HepG2 (cell line): Measurements from ENCODE around the gene LURAP1L. TPM values are rescaled to one million over a fixed set of nuclear protein-coding genes. Genes with fewer than 3 reads are reported as not detected.
A peak's percentile ranks its signal among the peaks of the same experiment; 100 is the strongest.

Experiments used
- ATAC-seq: fragments of 200-7000 bp; cut with Tn5 transposase; 3 replicates; pipeline ENCODE4 v1.9.1; 2020; ENCODE audit warnings: mild to moderate bottlenecking, moderate library complexity
- BruUV-seq: library from RNA; stranded (reverse); fragments of 400-500 nt; replicated peaks from 2 replicates; lab custom pipeline; 2021; lab: Mats Ljungman, UMichigan
- CTCF ChIA-PET: fragments of 300-600 bp; formaldehyde crosslinking; extraction: SDS; loops from one replicate; lab custom pipeline; 2021; ENCODE audit warnings: low total read pairs, inconsistent platforms, low intra/inter-chr PET ratio; lab: Yijun Ruan, JAX
- POLR2A ChIA-PET: fragments of 350-600 bp; sonication (Branson Sonifier 250); formaldehyde crosslinking; loops from one replicate; lab custom pipeline; 2020; ENCODE audit warnings: antibody characterized with exemption, inconsistent platforms; lab: Yijun Ruan, JAX
- DNase-seq: peaks from one replicate; pipeline ENCODE4 v3.0.0-alpha.2; 2015; ENCODE audit warnings: low spot score
- FAIRE-seq: peaks from 3 replicates; lab custom pipeline; 2011; peaks lifted over from hg19 to GRCh38; lab: Jason Lieb, UNC
- H2AFZ ChIP-seq: one replicate; pipeline ENCODE4 v1.6.1; 2011; ENCODE audit warnings: low read length, inconsistent platforms
- H3K27ac ChIP-seq: fragments of 300-600 bp; 3 replicates; pipeline ENCODE4 v1.8.0; 2011; ENCODE audit warnings: mixed run types, mild to moderate bottlenecking, mixed read lengths, low read length, inconsistent platforms; ENCODE audit not compliant: insufficient read depth; ENCODE audit errors: extremely low read length
- H3K27me3 ChIP-seq, 2 experiments: fragments of 200-600 bp in 1 of 2; 2 replicates in 1 of 2; 3 replicates in 1 of 2; pipeline versions ENCODE4 v1.6.0 to v1.8.0; 2011; ENCODE audit warnings: low read length in 2 of 2, mild to moderate bottlenecking in 2 of 2, moderate library complexity in 2 of 2, inconsistent platforms in 1 of 2; ENCODE audit not compliant: insufficient read depth in 2 of 2, control insufficient read depth in 1 of 2
- H3K36me3 ChIP-seq, 2 experiments: fragments of 200-600 bp in 1 of 2; replicated peaks in 1 of 2; 2 replicates in 1 of 2; 3 replicates in 1 of 2; pipeline versions ENCODE4 v1.5.1 to v1.8.0; 2011; ENCODE audit warnings: low read length in 2 of 2, inconsistent platforms in 1 of 2; ENCODE audit not compliant: insufficient read depth in 2 of 2, control insufficient read depth in 1 of 2
- H3K4me1 ChIP-seq: 2 replicates; pipeline ENCODE4 v1.5.1; 2012; ENCODE audit warnings: low read length, inconsistent platforms; ENCODE audit not compliant: insufficient read depth
- H3K4me2 ChIP-seq: 2 replicates; pipeline ENCODE4 v1.6.0; 2011; ENCODE audit warnings: low read depth, low read length, inconsistent platforms
- H3K4me3 ChIP-seq, 3 experiments: fragments of 200-600 bp in 1 of 3; sonication (generic), shearing (Covaris generic) in 1 of 3; replicated peaks in 1 of 3; 2 replicates each; pipeline ENCODE4 v1.5.1; 2011 to 2016; ENCODE audit warnings: low read length in 3 of 3, inconsistent platforms in 2 of 3, low read depth in 2 of 3, mild to moderate bottlenecking in 2 of 3, control low read depth in 1 of 3, mixed read lengths in 1 of 3; ENCODE audit not compliant: insufficient read depth in 1 of 3
- H3K79me2 ChIP-seq: one replicate; pipeline ENCODE4 v1.6.1; 2011; ENCODE audit warnings: low read length, inconsistent platforms; ENCODE audit not compliant: insufficient read depth
- H3K9ac ChIP-seq: 2 replicates; pipeline ENCODE4 v1.6.0; 2011; ENCODE audit warnings: mild to moderate bottlenecking, low read depth, low read length, inconsistent platforms; ENCODE audit not compliant: insufficient read depth
- H3K9me3 ChIP-seq: 2 replicates; pipeline ENCODE4 v1.5.1; 2012; ENCODE audit warnings: mild to moderate bottlenecking, low read length
- H4K20me1 ChIP-seq: 2 replicates; pipeline ENCODE4 v1.6.0; 2011; ENCODE audit warnings: inconsistent platforms, mild to moderate bottlenecking, low read length, moderate library complexity; ENCODE audit not compliant: insufficient read depth
- ATF6 ChIP-seq: sonication (generic); formaldehyde crosslinking; conservative IDR thresholded peaks from 2 replicates; pipeline ENCODE4 v1.4.0; 2020; ENCODE audit warnings: missing genetic modification reagents
- IKZF1 ChIP-seq: fragments of 450-650 bp; IDR thresholded peaks from 2 replicates; pipeline ENCODE4 v1.7.1; 2016
- KMT2A ChIP-seq: sonication (generic); formaldehyde crosslinking; IDR thresholded peaks from 2 replicates; pipeline ENCODE4 v1.4.0; 2020; ENCODE audit warnings: missing genetic modification reagents
- MAFG ChIP-seq: sonication (generic); formaldehyde crosslinking; IDR thresholded peaks from 2 replicates; pipeline ENCODE4 v1.5.1; 2020; ENCODE audit warnings: mild to moderate bottlenecking, missing genetic modification reagents
- PITX1 ChIP-seq: sonication (generic); formaldehyde crosslinking; IDR thresholded peaks from 2 replicates; pipeline ENCODE4 v1.5.1; 2020; ENCODE audit warnings: mild to moderate bottlenecking, missing genetic modification reagents
- RARG ChIP-seq: sonication (generic); formaldehyde crosslinking; IDR thresholded peaks from 2 replicates; pipeline ENCODE4 v1.4.0; 2020; ENCODE audit warnings: low read depth, mild to moderate bottlenecking, missing genetic modification reagents
- SIX4 ChIP-seq: sonication (generic); formaldehyde crosslinking; IDR thresholded peaks from 2 replicates; pipeline ENCODE4 v1.4.0; 2020; ENCODE audit warnings: missing genetic modification reagents
- SOX13 ChIP-seq, 3 experiments: fragments of 450-650 bp in 1 of 3; sonication (generic) in 1 of 3; formaldehyde crosslinking in 1 of 3; IDR thresholded peaks in 2 of 3; conservative IDR thresholded peaks in 1 of 3; 2 replicates each; pipeline versions ENCODE4 v1.5.0 to v1.6.1; 2016 to 2020; ENCODE audit warnings: antibody characterized with exemption in 1 of 3, mild to moderate bottlenecking in 1 of 3, missing compliant biosample characterization in 1 of 3, missing genetic modification reagents in 1 of 3, moderate library complexity in 1 of 3
- ZBTB2 ChIP-seq: sonication (generic); formaldehyde crosslinking; IDR thresholded peaks from 2 replicates; pipeline ENCODE4 v1.8.0; 2022; ENCODE audit warnings: low read depth, missing genetic modification reagents
- ZBTB3 ChIP-seq: sonication (generic); formaldehyde crosslinking; IDR thresholded peaks from 2 replicates; pipeline ENCODE4 v1.4.0; 2020; ENCODE audit warnings: low read depth, mild to moderate bottlenecking, moderate library complexity, missing genetic modification reagents, borderline replicate concordance
- ZBTB7A ChIP-seq: sonication (generic); formaldehyde crosslinking; IDR thresholded peaks from 2 replicates; pipeline ENCODE4 v1.8.0; 2022; ENCODE audit warnings: mild to moderate bottlenecking, missing genetic modification reagents
- ZNF121 ChIP-seq: sonication (generic); formaldehyde crosslinking; IDR thresholded peaks from 2 replicates; pipeline ENCODE4 v1.5.0; 2020; ENCODE audit warnings: mild to moderate bottlenecking, missing genetic modification reagents
- ZNF296 ChIP-seq: sonication (generic); formaldehyde crosslinking; conservative IDR thresholded peaks from 2 replicates; pipeline ENCODE4 v1.5.0; 2020; ENCODE audit warnings: mild to moderate bottlenecking, missing genetic modification reagents
- ZNF543 ChIP-seq: sonication (generic); formaldehyde crosslinking; IDR thresholded peaks from 2 replicates; pipeline ENCODE4 v1.4.0; 2020; ENCODE audit warnings: mild to moderate bottlenecking, missing genetic modification reagents
- WGBS: methylation state at CpG from one replicate; pipeline ENCODE4 v1.1.6; 2017; ENCODE audit warnings: low lambda C conversion rate; 5-methylcytosine and 5-hydroxymethylcytosine counted together
- in situ Hi-C: cut with HindIII; loops from 2 replicates; pipeline ENCODE4 v1.10.0; 2017; ENCODE audit warnings: low pct_unique_long_range_greater_than_20kb; ENCODE audit not compliant: extremely low pct_ligation_motif_present
- intact Hi-C: fragments of 100-400 bp; cut with micrococcal nuclease; formaldehyde crosslinking; loops from one replicate; pipeline ENCODE4 v1.10.0; 2022; ENCODE audit not compliant: unreplicated experiment
- polyA plus RNA-seq, 8 experiments: library from polyadenylated mRNA; depleted of rRNA in 3 of 8; stranded (reverse) in 7 of 8; unstranded in 1 of 8; fragments of >200 nt; fragmentation: Illumina TruSeq in 4 of 8; extraction: Trizol in 4 of 8; gene quantifications; 2 replicates each; pipeline versions ENCODE4 v1.2.1 to v1.2.3, GENCODE V29; 2011 to 2016; ENCODE audit warnings: low read depth in 4 of 8, missing spikeins in 1 of 8, mixed read lengths in 1 of 8; ENCODE audit not compliant: insufficient read depth in 1 of 8
- total RNA-seq, 5 experiments: library from RNA; depleted of rRNA; stranded (reverse); fragments of >200 nt; fragmentation: Illumina TruSeq; extraction: Trizol; gene quantifications; 2 replicates each; pipeline ENCODE4 v1.2.3, GENCODE V29; 2016; ENCODE audit warnings: low read depth in 1 of 5

Gene LURAP1L
- total and polyA plus RNA-seq, 2 of the 13 experiments (the other 11 are each of a cell fraction or from before 2014, with no cell fraction given) = 6.7 to 16.6 TPM

GRCh38 chr9:12819436-12820185 lies 44.8 kb downstream of the LURAP1L start (continued):
- TF ChIP-seq ZBTB2 (CRISPR knock-in tag) (no peak), SIX4 (CRISPR knock-in tag) (no peak), SOX13 (IDR thresholded peaks at IDR 0.05) (no peak), SOX13 (CRISPR knock-in tag; conservative IDR thresholded peaks at IDR 0.05 in 1 of 2, IDR thresholded peaks at IDR 0.05 in 1 of 2) (no peak), ZNF121 (peak; percentile 94)

- no peak overlapping the region for H3K9ac ChIP-seq
- FAIRE-seq = no peak
- intact Hi-C loops (loop anchor here (5.0 kb wide), 1 partner anchor 60 kb away; no protein-coding TSS in a partner anchor), in situ Hi-C loops (no loop called here)
- H3K27me3 ChIP-seq = no peaks in the 10 kb centered on the region
- POLR2A ChIA-PET = no interaction called here
- peaks cover 27% of the 10 kb centered on the region for H3K4me1 ChIP-seq
- WGBS = 91% methylated on average over 2 of the region's 2 CpGs
- H3K36me3 ChIP-seq = peaks cover 0 to 2% of the 10 kb centered on the region in 2 experiments; a peak in 3 of 5 replicates
- H4K20me1 ChIP-seq = no peaks in the 10 kb centered on the region
- CTCF ChIA-PET = no interaction called here
- DNase-seq = no peak
- peaks cover 4% of the 10 kb centered on the region for H3K79me2 ChIP-seq
- no peaks in the 10 kb centered on the region for H3K9me3 ChIP-seq
- no peak overlapping the region for H3K4me2 ChIP-seq
- TF ChIP-seq ATF6 (CRISPR knock-in tag) (no peak), ZNF296 (CRISPR knock-in tag) (no peak), MAFG (CRISPR knock-in tag) (no peak), ZBTB3 (CRISPR knock-in tag) (no peak), ZBTB7A (CRISPR knock-in tag) (no peak), KMT2A (CRISPR knock-in tag) (no peak), ZNF543 (CRISPR knock-in tag) (no peak), RARG (CRISPR knock-in tag) (no peak), IKZF1 (no peak), ZNF121 (no peak), PITX1 (no peak)
- H2AFZ ChIP-seq = no peak overlapping the region
- no peak overlapping the region for H3K27ac ChIP-seq
- no peak overlapping the region for H3K4me3 ChIP-seq
- BruUV-seq = no TSS peak
- ATAC-seq = no peak
These were observed 47.3 kb downstream of the LURAP1L start for GRCh38 chr9:12822111-12822510.
